NCI-H2196 (cell line): Measurements from ENCODE around the gene MRPS18A.

ENCODE experiments used
- DNase-seq: peaks from one replicate; lab custom pipeline; 2025; ENCODE audit not compliant: unreplicated experiment; lab: John Stamatoyannopoulos, UW

The MRPS18A gene

GRCh38 chr6:43699564-43700186 lies 12.1 kb upstream of the MRPS18A start:
- no peak for DNase-seq

GRCh38 chr6:43698584-43699349 lies 11.2 kb upstream of the MRPS18A start:
- DNase-seq, result peak; percentile 59

GRCh38 chr6:43697421-43697820 lies 9.8 kb upstream of the MRPS18A start:
- no peak for DNase-seq

DNA sequence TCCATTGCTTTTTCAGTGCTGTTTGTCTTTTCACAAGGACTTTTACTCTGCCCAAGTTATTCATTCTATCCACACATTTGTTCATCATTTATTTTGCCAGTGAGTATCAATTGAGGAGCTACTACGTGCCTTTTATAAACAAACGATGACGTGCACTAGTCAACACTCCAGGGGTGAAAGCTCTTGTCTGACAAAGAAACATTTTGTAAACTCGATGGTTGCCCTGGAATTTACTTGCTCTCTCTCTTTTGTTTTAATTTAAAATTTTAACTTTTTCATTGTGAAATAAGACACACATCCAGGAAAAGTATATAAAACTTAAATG lies 8.3 kb upstream of the MRPS18A start:
- no peak for DNase-seq

DNA sequence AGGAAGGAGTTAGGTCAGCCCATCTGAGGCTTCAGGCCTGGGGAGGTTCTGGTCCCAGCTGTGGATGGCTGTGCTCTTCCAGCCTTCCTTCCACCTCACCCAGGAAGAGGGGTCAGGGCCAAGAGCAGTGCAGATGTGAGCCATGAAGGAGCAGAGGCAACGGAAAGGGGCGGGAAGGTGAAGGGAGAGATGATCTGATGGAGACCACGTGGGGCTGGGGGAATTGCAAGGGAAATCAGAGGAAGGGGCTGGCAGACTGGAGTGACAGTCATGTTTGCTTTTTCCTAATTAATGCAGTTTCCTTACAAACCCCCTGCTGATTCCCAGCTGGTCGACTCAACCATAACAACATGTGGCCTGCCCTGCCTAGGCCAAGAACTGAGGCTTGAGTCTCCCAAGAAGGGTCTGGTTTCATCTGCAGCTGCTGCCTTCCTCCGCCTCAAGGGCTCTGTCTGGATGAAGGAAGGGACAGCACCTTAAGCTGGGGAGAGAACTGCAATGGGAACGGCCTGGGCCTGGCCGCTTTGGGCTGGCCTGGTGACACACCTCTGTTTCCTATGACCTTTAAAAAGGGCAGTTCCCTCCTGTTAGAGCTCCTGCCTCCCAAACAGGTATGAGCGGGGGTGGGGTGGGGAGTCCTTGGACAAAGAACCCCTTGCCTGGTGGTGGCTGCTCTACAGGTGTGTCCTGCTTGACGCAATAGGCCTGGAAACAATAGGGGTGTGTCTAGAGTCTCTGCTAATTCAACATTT lies 7.8 kb upstream of the MRPS18A start:
- DNase-seq, result peak; percentile 19

GRCh38 chr6:43689421-43689820 lies 1.8 kb upstream of the MRPS18A start:
- DNase-seq, result no peak

GRCh38 chr6:43687079-43687436 lies 533 bp downstream of the MRPS18A start:
- no peak for DNase-seq

DNA sequence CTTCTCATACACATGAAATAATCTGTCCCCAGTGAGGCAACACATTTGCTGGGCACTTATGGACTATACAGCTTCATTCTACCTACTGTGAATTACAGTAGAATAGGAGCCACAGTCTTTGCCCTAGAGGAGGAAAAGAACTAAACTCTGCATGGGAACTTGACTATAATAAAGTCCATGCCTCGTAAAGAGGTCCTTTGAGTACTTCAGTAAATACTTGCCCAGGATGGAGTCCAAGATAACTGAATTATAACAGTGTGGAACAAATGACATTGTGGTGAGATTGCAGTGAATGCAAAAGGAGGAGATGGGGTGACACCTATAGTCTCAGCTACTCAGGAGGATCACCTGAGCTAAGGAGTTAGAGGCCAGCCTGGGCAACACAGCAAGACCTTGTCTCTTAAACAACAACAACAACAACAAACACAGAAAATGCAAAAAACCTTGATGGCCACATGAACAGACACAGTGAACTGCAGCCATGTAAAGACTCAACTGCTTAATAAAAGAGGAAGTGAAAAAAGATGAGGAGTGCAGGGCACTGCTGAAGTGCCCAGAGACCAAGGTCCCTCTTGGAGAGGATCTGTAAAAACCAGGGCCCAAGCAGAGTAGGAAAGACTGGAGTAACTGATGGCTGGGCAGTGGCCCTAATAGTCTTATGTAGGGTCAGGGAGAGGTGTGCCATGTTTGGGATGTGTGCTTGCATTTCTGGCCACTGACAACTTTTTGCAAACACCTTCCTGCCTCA lies 3.7 kb downstream of the MRPS18A start:
- no peak for DNase-seq

GRCh38 chr6:43682724-43683429 lies 4.7 kb downstream of the MRPS18A start:
- DNase-seq, result no peak

DNA sequence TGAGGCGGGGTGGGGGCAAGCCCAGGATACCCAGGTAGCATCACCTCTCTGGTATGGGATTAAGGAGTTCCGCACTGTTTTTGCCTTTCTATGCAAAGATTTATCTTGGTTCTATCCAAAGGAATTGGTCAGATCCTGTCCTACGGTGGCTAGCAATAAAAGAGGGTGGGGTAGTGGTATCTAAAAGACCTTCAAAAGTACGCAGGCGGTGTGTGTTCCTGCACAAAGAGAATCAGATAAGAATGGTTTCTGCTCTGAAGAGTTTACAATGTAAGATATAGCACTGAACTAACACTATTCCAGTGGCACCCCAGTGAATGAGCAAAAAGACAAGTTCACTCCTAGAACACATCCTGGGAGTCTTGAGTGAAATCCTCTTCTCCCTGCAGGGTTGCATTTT lies 6.3 kb downstream of the MRPS18A start:
- no peak for DNase-seq

GRCh38 chr6:43680308-43681200 lies 7.0 kb downstream of the MRPS18A start:
- no peak for DNase-seq

DNA sequence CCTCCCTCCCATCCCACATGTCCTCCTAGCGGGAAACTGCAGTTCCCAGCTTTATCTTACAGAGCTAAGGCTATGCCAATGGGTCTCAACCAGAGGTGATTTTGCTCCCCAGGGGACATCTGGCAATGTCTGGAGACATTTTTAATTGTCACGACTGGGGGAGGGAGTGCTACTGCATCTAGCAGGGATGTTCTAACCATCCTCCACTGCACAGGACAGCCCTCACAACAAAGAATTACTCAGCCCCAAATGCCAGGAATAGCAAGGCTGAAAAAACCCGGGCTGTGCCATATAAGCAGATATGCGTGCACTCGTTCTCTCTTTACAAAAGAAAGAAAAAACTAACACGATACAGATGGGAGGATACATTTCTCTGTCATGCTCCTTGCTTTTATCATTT lies 8.5 kb downstream of the MRPS18A start:
- no peak for DNase-seq

DNA sequence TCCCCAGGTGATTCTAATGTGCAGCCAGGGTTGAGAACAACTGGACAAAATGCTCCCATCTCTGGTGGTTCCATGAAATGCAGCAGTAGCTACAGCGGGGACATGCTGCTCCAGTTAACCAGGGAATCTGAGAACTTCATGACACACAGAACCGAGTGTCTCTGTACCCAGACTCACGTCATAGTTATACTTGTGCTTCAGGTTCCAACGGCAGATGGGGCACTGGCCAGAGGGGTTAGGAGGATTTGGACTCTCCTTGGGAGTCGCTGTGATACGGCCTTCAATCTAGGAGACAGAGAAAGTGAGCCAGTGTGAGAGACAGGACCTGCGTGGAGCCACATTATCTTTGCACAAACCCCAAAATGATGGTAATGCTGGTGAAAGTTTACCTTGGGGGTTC lies 9.2 kb downstream of the MRPS18A start:
- DNase-seq, result no peak

- no peak for DNase-seq
Observed at GRCh38 chr6:43677759-43678158, 9.8 kb downstream of the MRPS18A start.

- no peak for DNase-seq
Observed at GRCh38 chr6:43676962-43677606, 10.5 kb downstream of the MRPS18A start.

DNA sequence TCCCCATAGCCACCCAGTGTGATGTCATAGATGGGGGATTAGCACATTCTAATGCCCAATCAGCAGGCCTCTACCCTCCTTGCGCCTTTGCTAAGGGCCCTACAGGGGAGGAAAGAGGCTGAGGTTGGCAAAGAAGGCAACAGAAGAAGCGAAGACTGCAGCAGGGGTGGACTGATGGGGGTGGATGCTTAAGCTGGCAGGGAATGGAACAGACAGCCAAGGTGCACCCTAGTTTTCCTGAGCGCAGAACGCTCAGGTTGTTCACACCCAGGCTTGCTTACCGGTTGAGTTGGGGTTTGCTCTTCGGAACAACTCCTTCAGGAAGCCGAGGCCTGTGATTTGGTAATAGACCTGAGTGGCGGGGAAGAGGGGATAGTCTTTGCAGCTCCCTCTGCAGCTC lies 12.7 kb downstream of the MRPS18A start:
- DNase-seq, result no peak

GRCh38 chr6:43674291-43674690 lies 13.3 kb downstream of the MRPS18A start:
- no peak for DNase-seq

DNA sequence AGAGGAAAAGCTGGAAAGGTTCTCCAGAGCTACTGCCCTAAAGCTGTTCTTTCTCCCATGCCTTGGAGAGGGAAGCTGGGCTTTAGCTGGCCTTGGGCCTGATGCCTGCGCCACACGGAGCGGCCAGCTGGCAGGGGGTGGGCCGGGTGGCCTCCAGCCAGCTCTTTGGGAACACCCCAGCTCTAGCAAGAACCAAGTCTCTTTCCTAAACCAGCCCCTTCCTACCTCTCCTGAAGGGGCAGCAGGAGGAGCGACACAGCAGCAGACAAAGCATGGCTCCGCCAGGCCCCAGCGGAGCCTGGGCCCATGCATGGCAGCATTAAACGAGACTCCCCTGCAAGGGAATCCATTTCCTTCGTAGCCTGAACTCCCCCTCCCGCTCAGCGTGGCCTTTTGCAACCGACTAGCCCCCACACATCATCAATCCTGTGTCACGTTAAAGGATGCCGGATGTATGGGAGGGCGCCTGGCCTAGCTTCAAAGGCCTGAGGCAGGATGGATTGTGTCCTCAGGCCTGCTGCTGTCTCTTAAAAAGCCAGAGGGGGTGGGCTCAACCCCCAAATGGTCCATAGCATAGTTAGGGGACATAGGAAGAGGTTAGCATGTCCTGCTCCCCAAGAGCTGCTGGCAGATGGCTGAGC lies 14.0 kb downstream of the MRPS18A start:
- DNase-seq, result no peak
